Body of pancreas (tissue), 4 donors: ENCODE data around the gene RCC2. TPM values are rescaled to one million over a fixed set of nuclear protein-coding genes. Genes with fewer than 3 reads are reported as not detected.
A peak's percentile ranks its signal among the peaks of the same experiment; 100 is the strongest.

ENCODE experiments used
- ATAC-seq: fragments of 150-250 bp; one replicate; pipeline ENCODE4 v1.9.1; 2016
- DNase-seq, 4 donors: peaks; one replicate each; pipeline ENCODE4 v3.0.0-alpha.2; 2019
- H3K27ac ChIP-seq, 4 donors: fragments of 200-600 bp; sonication (generic); 1 replicate in 3 of 4; 2 replicates in 1 of 4; pipeline versions ENCODE4 v1.5.1 to v1.6.1; 2016 to 2019; ENCODE audit warnings: mild to moderate bottlenecking in 1 of 4, mixed read lengths in 1 of 4, moderate library complexity in 1 of 4
- H3K27me3 ChIP-seq, 2 donors: fragments of 200-600 bp; sonication (generic); one replicate each; pipeline ENCODE4 v1.6.0; 2016; ENCODE audit warnings: mild to moderate bottlenecking in 1 of 2
- H3K36me3 ChIP-seq, 2 donors: fragments of 200-600 bp; sonication (generic); replicated peaks in 1 of 2; 2 replicates each; pipeline ENCODE4 v1.5.1; 2016; ENCODE audit warnings: low read depth in 2 of 2; ENCODE audit not compliant: insufficient read depth in 1 of 2
- H3K4me1 ChIP-seq: fragments of 200-600 bp; sonication (generic); one replicate; pipeline ENCODE4 v1.6.0; 2016
- H3K4me3 ChIP-seq, 2 donors: fragments of 200-600 bp; sonication (generic); 1 replicate in 1 of 2; 2 replicates in 1 of 2; pipeline ENCODE4 v1.5.1; 2016 to 2019
- H3K9me3 ChIP-seq, 3 donors: fragments of 200-600 bp; sonication (generic); 1 replicate in 2 of 3; 2 replicates in 1 of 3; pipeline ENCODE4 v1.5.1; 2016
- POLR2A ChIP-seq, 3 donors: fragments of 450-650 bp; IDR thresholded peaks; one replicate each; pipeline ENCODE4 v1.6.1; 2016; ENCODE audit warnings: antibody characterized with exemption in 3 of 3, mild to moderate bottlenecking in 2 of 3
- WGBS, 2 donors: methylation state at CpG; one replicate each; pipeline ENCODE4 v1.1.5; 2017; 5-methylcytosine and 5-hydroxymethylcytosine counted together
- intact Hi-C: fragments of 100-400 bp; cut with DNase I; formaldehyde crosslinking; loops from one replicate; pipeline ENCODE4 v1.15.1; 2023
- total RNA-seq, 2 donors: library from RNA; depleted of rRNA; stranded (reverse); fragments of >200 nt; gene quantifications; one replicate each; pipeline ENCODE4 v1.1.0, GENCODE V29; 2016
- TF ChIP-seq, protein P1 (sequence below), 7 experiments: fragments of 450-650 bp in 4 of 7; fragments of 200-600 bp in 3 of 7; sonication (generic) in 3 of 7; IDR thresholded peaks; one replicate each; pipeline ENCODE4 v1.5.1; 2016 to 2019; ENCODE audit warnings: antibody characterized with exemption in 7 of 7

RCC2 gene
- total RNA-seq, 2 donors from 2014 or later: 19.2 to 34.3 TPM

GRCh38 chr1:17397910-17398695 is 41.4 kb downstream of the RCC2 start:
- no peak for TF ChIP-seq POLR2A (IDR thresholded peaks at IDR 0.05)
- TF ChIP-seq, protein P1, sequence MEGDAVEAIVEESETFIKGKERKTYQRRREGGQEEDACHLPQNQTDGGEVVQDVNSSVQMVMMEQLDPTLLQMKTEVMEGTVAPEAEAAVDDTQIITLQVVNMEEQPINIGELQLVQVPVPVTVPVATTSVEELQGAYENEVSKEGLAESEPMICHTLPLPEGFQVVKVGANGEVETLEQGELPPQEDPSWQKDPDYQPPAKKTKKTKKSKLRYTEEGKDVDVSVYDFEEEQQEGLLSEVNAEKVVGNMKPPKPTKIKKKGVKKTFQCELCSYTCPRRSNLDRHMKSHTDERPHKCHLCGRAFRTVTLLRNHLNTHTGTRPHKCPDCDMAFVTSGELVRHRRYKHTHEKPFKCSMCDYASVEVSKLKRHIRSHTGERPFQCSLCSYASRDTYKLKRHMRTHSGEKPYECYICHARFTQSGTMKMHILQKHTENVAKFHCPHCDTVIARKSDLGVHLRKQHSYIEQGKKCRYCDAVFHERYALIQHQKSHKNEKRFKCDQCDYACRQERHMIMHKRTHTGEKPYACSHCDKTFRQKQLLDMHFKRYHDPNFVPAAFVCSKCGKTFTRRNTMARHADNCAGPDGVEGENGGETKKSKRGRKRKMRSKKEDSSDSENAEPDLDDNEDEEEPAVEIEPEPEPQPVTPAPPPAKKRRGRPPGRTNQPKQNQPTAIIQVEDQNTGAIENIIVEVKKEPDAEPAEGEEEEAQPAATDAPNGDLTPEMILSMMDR (IDR thresholded peaks at IDR 0.05): no peak
- Histone ChIP-seq H3K4me3 (no peak overlapping the region), H3K36me3 (no peaks in the 10 kb centered on the region), H3K9me3 (no peaks in the 10 kb centered on the region), H3K4me1 (no peaks in the 10 kb centered on the region), H3K27ac (no peak overlapping the region), H3K27me3 (no peaks in the 10 kb centered on the region)
- peak in 1 of 4 donors; percentile 18 for DNase-seq
- intact Hi-C loops: no loop called here
- no peak for ATAC-seq
- WGBS, 2 donors: 66 to 67% methylated on average over 2 to 7 of the region's 7 CpGs

DNA sequence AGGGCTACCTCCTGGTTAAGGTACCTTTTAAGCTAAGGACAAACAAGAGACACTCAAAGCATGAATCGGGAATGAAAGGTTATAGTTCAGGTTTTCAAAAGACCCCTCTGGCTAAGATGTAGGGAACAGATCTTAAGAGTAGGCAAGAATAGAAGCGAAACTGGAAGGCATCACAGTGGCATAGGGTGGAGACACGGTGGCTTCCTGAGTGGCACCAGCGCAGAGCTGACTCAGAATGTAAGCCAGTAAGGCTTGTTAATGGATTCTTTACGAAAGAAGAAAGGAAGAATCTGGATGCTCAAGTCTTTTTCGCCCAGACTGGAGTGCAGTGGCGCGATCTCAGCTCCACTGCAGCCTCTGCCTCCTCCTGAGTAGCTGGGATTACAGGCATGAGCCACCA is 46.2 kb downstream of the RCC2 start:
- ATAC-seq (no peak), DNase-seq (no peak)
- no peaks in the 10 kb centered on the region for H3K9me3 ChIP-seq
- no peak overlapping the region for H3K27ac ChIP-seq
- no peak overlapping the region for H3K4me3 ChIP-seq
- intact Hi-C loops: no loop called here
- no peaks in the 10 kb centered on the region for H3K36me3 ChIP-seq
- 60 to 71% methylated on average over 8 of the region's 8 CpGs for WGBS, 2 donors
- H3K27me3 ChIP-seq: no peaks in the 10 kb centered on the region
- H3K4me1 ChIP-seq: no peaks in the 10 kb centered on the region
- no peak for TF ChIP-seq POLR2A (IDR thresholded peaks at IDR 0.05)
- TF ChIP-seq, protein P1 (IDR thresholded peaks at IDR 0.05): no peak

- intact Hi-C loops: no loop called here
- Histone ChIP-seq H3K36me3 (no peaks in the 10 kb centered on the region), H3K4me3 (no peak overlapping the region), H3K4me1 (no peaks in the 10 kb centered on the region), H3K9me3 (no peaks in the 10 kb centered on the region), H3K27ac (no peak overlapping the region), H3K27me3 (no peaks in the 10 kb centered on the region)
- TF ChIP-seq, protein P1 (IDR thresholded peaks at IDR 0.05): no peak
- no peak for TF ChIP-seq POLR2A (IDR thresholded peaks at IDR 0.05)
- 55 to 68% methylated on average over 9 to 10 of the region's 10 CpGs for WGBS, 2 donors
- no peak for ATAC-seq
- no peak for DNase-seq
These were observed 47.2 kb downstream of the RCC2 start for GRCh38 chr1:17392199-17392740.

- H3K4me1 ChIP-seq: no peaks in the 10 kb centered on the region
- no peak for DNase-seq
- no peaks in the 10 kb centered on the region for H3K9me3 ChIP-seq
- no peak overlapping the region for H3K4me3 ChIP-seq
- WGBS, 2 donors: 50 to 91% methylated on average over 2 of the region's 2 CpGs
- H3K27ac ChIP-seq: no peak overlapping the region
- no peak for ATAC-seq
- no peaks in the 10 kb centered on the region for H3K27me3 ChIP-seq
- TF ChIP-seq, protein P1 (IDR thresholded peaks at IDR 0.05): no peak
- TF ChIP-seq POLR2A (IDR thresholded peaks at IDR 0.05): no peak
- no peaks in the 10 kb centered on the region for H3K36me3 ChIP-seq
- intact Hi-C loops: no loop called here
These were observed 58.3 kb downstream of the RCC2 start for GRCh38 chr1:17381161-17381560.
